Loucy (cell line): ENCODE results near the gene RAD52.
A peak's percentile ranks its signal among the peaks of the same experiment; 100 is the strongest.

Source experiments
- H2AFZ ChIP-seq: fragments of 200-600 bp; sonication (generic); 2 replicates; pipeline ENCODE4 v1.6.0; 2016; ENCODE audit warnings: antibody characterized with exemption, mild to moderate bottlenecking, low read length, moderate library complexity
- H3F3A ChIP-seq: fragments of 200-600 bp; 2 replicates; pipeline ENCODE4 v1.6.0; 2016; ENCODE audit warnings: antibody characterized with exemption, low read depth, mild to moderate bottlenecking
- H3K27me3 ChIP-seq: fragments of 200-600 bp; sonication (generic); 2 replicates; pipeline ENCODE4 v1.6.1; 2014; ENCODE audit warnings: low read length, mild to moderate bottlenecking; ENCODE audit not compliant: insufficient read depth, poor library complexity, severe bottlenecking
- H3K36me3 ChIP-seq: fragments of 200-600 bp; sonication (generic); 2 replicates; pipeline ENCODE4 v1.6.1; 2016; ENCODE audit warnings: low read length; ENCODE audit not compliant: insufficient read depth
- H3K4me1 ChIP-seq: fragments of 200-600 bp; sonication (generic); 2 replicates; pipeline ENCODE4 v1.5.1; 2014; ENCODE audit warnings: low read length, mild to moderate bottlenecking; ENCODE audit not compliant: insufficient read depth, poor library complexity, severe bottlenecking
- H3K4me2 ChIP-seq: fragments of 200-600 bp; sonication (generic); 2 replicates; pipeline ENCODE4 v1.6.0; 2014; ENCODE audit warnings: antibody characterized with exemption, low read length, low read depth, mild to moderate bottlenecking; ENCODE audit not compliant: poor library complexity, severe bottlenecking
- H3K4me3 ChIP-seq: fragments of 200-600 bp; sonication (generic); 2 replicates; pipeline ENCODE4 v1.5.1; 2014; ENCODE audit warnings: low read length, mild to moderate bottlenecking, mixed read lengths; ENCODE audit not compliant: poor library complexity, severe bottlenecking
- H3K79me2 ChIP-seq: fragments of 200-600 bp; sonication (generic); 2 replicates; pipeline ENCODE4 v1.6.1; 2014; ENCODE audit warnings: low read length; ENCODE audit not compliant: insufficient read depth
- H3K9ac ChIP-seq: fragments of 200-600 bp; sonication (generic); 2 replicates; pipeline ENCODE4 v1.6.0; 2014; ENCODE audit warnings: mild to moderate bottlenecking, low read depth, low read length, moderate library complexity; ENCODE audit not compliant: poor library complexity, severe bottlenecking
- H3K9me2 ChIP-seq: fragments of 200-600 bp; sonication (generic); replicated peaks from 2 replicates; pipeline ENCODE4 v1.6.1; 2016; ENCODE audit warnings: low read depth, low read length, mixed read lengths
- H3K9me3 ChIP-seq: fragments of 200-600 bp; sonication (generic); 2 replicates; pipeline ENCODE4 v1.6.1; 2014; ENCODE audit warnings: mild to moderate bottlenecking, antibody characterized with exemption, low read length, low read depth; ENCODE audit not compliant: insufficient read depth
- H4K20me1 ChIP-seq: fragments of 200-600 bp; sonication (generic); 2 replicates; pipeline ENCODE4 v1.6.0; 2014; ENCODE audit warnings: antibody characterized with exemption, low read length, mild to moderate bottlenecking; ENCODE audit not compliant: insufficient read depth, poor library complexity, severe bottlenecking
- CTCF ChIP-seq: fragments of 200-600 bp; sonication (generic); conservative IDR thresholded peaks from 2 replicates; pipeline ENCODE4 v1.5.1; 2014; ENCODE audit warnings: mild to moderate bottlenecking, antibody characterized with exemption, low read length
- EZH2phosphoT487 ChIP-seq: fragments of 200-600 bp; IDR thresholded peaks from 2 replicates; pipeline ENCODE4 v1.6.1; 2018; ENCODE audit warnings: antibody characterized with exemption, mild to moderate bottlenecking, moderate library complexity, borderline replicate concordance

RAD52 gene

GRCh38 chr12:990661-991349 is 41.3 kb upstream of the RAD52 start, which contains the start of gene ERC1:
ERC1 (plus strand) TSS chr12:991223; CDS start chr12:1027904, 36,681 bp downstream.
- Histone ChIP-seq H3F3A (no peaks in the 10 kb centered on the region; the same call in 1 of the 2 replicates), H3K9ac (peak within 1 kb of the TSS; percentile 96), H3K36me3 (no peaks in the 10 kb centered on the region), H4K20me1 (peaks cover 13% of the 10 kb centered on the region), H2AFZ (peak within 1 kb of the TSS; percentile 98), H3K9me2 (no peaks in the 10 kb centered on the region), H3K79me2 (peaks cover 70% of the 10 kb centered on the region), H3K4me1 (peaks cover 37% of the 10 kb centered on the region), H3K27me3 (no peaks in the 10 kb centered on the region), H3K4me3 (peak within 1 kb of the TSS; percentile 97), H3K9me3 (no peaks in the 10 kb centered on the region), H3K4me2 (peak within 1 kb of the TSS; percentile 97)
- TF ChIP-seq CTCF (no peak), EZH2phosphoT487 (no peak)

GRCh38 chr12:989751-990660 is 40.5 kb upstream of the RAD52 start:
- Histone ChIP-seq H3K9ac (peak overlapping the region; percentile 96), H4K20me1 (peaks cover 13% of the 10 kb centered on the region), H2AFZ (peak overlapping the region; percentile 98), H3F3A (no peaks in the 10 kb centered on the region), H3K79me2 (peaks cover 62% of the 10 kb centered on the region), H3K4me1 (peaks cover 33% of the 10 kb centered on the region), H3K4me2 (peak overlapping the region; percentile 97), H3K9me2 (no peaks in the 10 kb centered on the region), H3K36me3 (no peaks in the 10 kb centered on the region), H3K27me3 (no peaks in the 10 kb centered on the region), H3K9me3 (no peaks in the 10 kb centered on the region), H3K4me3 (peak overlapping the region; percentile 97)
- no peak for TF ChIP-seq CTCF
- no peak for TF ChIP-seq EZH2phosphoT487

- H2AFZ ChIP-seq, result no peak overlapping the region
- H3K4me1 ChIP-seq, result peaks cover 33% of the 10 kb centered on the region
- no peaks in the 10 kb centered on the region for H3K36me3 ChIP-seq
- peak overlapping the region; percentile 97 for H3K4me2 ChIP-seq
- H3F3A ChIP-seq, result no peaks in the 10 kb centered on the region
- H3K27me3 ChIP-seq, result no peaks in the 10 kb centered on the region
- no peaks in the 10 kb centered on the region for H3K9me3 ChIP-seq
- TF ChIP-seq CTCF (no peak), EZH2phosphoT487 (no peak)
- peaks cover 54% of the 10 kb centered on the region for H3K79me2 ChIP-seq
- peak overlapping the region; percentile 96 for H3K9ac ChIP-seq
- H3K4me3 ChIP-seq, result peak overlapping the region; percentile 97
- H3K9me2 ChIP-seq, result no peaks in the 10 kb centered on the region
- H4K20me1 ChIP-seq, result peaks cover 9% of the 10 kb centered on the region
Observed at GRCh38 chr12:989051-989450, 39.6 kb upstream of the RAD52 start.
